Measurements from ENCODE around the gene SLC28A3. TPM values are rescaled to one million over a fixed set of nuclear protein-coding genes. Genes with fewer than 3 reads are reported as not detected.

The SLC28A3 gene
- total and polyA plus RNA-seq, 2 of the 8 experiments (the other 6 are each of a cell fraction or from before 2014, with no cell fraction given) = 0.02 TPM; not detected in 1

DNA sequence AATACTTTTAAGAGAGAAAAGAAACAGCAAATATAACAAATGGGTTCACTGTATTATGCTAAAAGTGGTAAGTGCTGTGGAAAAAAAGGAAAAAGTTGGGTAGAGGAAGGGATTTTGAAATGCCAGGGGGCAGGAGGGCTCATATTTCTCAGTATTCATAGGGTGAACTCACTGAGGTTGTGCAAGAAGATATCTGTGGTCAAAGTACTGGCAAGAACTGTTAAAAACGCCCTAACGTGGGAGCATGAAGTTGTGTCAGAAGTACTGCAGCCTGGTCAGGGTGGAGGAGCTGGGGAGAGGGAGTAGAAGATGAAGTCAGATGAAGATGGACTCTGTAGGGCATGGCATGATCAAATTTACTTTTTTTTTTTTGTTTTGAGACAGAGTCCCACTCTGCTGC, 31.2 kb upstream of the SLC28A3 start:
- no peak overlapping the region for H2BK120ac ChIP-seq (replicated peaks; ENCODE audit: low read depth, low read length)
- no peaks in the 10 kb centered on the region for H3K79me2 ChIP-seq (ENCODE audit: control insufficient read depth in 1 of 2, insufficient read depth in 2 of 2, low read length in 2 of 2)
- no peak overlapping the region for H2BK20ac ChIP-seq (ENCODE audit: low read length)
- H3K4me1 ChIP-seq (replicated peaks in 1 of 4; ENCODE audit: control insufficient read depth in 3 of 4, insufficient read depth in 4 of 4, low read length in 3 of 4) = no peaks in the 10 kb centered on the region
- 97% methylated on average over 2 of the region's 2 CpGs; no CpG with 5 or more reads in 1 of the 2 experiments for WGBS, 2 experiments (ENCODE audit: extremely low coverage in 1 of 2, insufficient coverage in 1 of 2, insufficient read length in 1 of 2, insufficient replicate concordance in 2 of 2, low coverage in 1 of 2, low lambda C conversion rate in 2 of 2, missing lambda C conversion rate in 1 of 2)
- no peak overlapping the region for H3K27ac ChIP-seq (ENCODE audit: low read depth, low read length)
- H3K56ac ChIP-seq (replicated peaks; ENCODE audit: insufficient read length, low read depth, low read length) = no peak overlapping the region
- H4K20me1 ChIP-seq (replicated peaks in 1 of 2; ENCODE audit: control insufficient read depth in 1 of 2, insufficient read depth in 2 of 2, low read length in 2 of 2) = no peaks in the 10 kb centered on the region
- ChIA-PET CTCF (ENCODE audit: partially characterized antibody) (interaction anchor here (1.0 kb wide), 1 partner anchor 47 kb away, joined by 3 read pairs; no protein-coding TSS in a partner anchor), POLR2A (ENCODE audit: partially characterized antibody) (no interaction called here)
- H2AK5ac ChIP-seq (ENCODE audit: low read depth, low read length) = no peak overlapping the region
- H3K9ac ChIP-seq (replicated peaks in 1 of 4; ENCODE audit: extremely low read depth in 1 of 4, low read depth in 3 of 4, low read length in 3 of 4) = no peak overlapping the region
- no peak overlapping the region for H3K23ac ChIP-seq (ENCODE audit: insufficient read length)
- no peak overlapping the region for H2BK5ac ChIP-seq (ENCODE audit: low read depth, low read length)
- FAIRE-seq = no peak
- DNase-seq (ENCODE audit: low read depth in 1 of 2, low spot score in 2 of 2) = no peak
- no peak overlapping the region for H4K91ac ChIP-seq (replicated peaks; ENCODE audit: insufficient read length, low read length)
- H3K36me3 ChIP-seq (ENCODE audit: control insufficient read depth in 2 of 4, insufficient read depth in 4 of 4, low read length in 3 of 4) = no peaks in the 10 kb centered on the region
- peak overlapping the region; percentile 72; the same call in 1 of the 2 replicates for H2AFZ ChIP-seq (ENCODE audit: low read length)
- no peaks in the 10 kb centered on the region for H3K27me3 ChIP-seq (replicated peaks in 1 of 4; ENCODE audit: control insufficient read depth in 3 of 4, extremely low read depth in 1 of 4, insufficient read depth in 3 of 4, low read length in 3 of 4)
- H3K14ac ChIP-seq (ENCODE audit: insufficient read length) = no peak overlapping the region
- H3K23me2 ChIP-seq (ENCODE audit: low read depth, low read length) = no peaks in the 10 kb centered on the region
- no peak overlapping the region for H3K4me3 ChIP-seq (ENCODE audit: extremely low read depth in 1 of 4, insufficient read depth in 2 of 4, low read depth in 3 of 4, low read length in 4 of 4)
- H4K5ac ChIP-seq (ENCODE audit: insufficient read length, low read depth, low read length) = no peak overlapping the region
- H2BK15ac ChIP-seq (ENCODE audit: low read length) = no peak overlapping the region
- H3K4me2 ChIP-seq (ENCODE audit: insufficient read depth in 1 of 2, low read depth in 2 of 2, low read length in 2 of 2) = no peak overlapping the region
- H3K4ac ChIP-seq (replicated peaks; ENCODE audit: insufficient read length, low read depth, low read length) = no peak overlapping the region
- H2BK12ac ChIP-seq (ENCODE audit: low read depth, low read length) = no peak overlapping the region
- H3K79me1 ChIP-seq (ENCODE audit: low read depth, low read length) = no peaks in the 10 kb centered on the region
- H4K8ac ChIP-seq (ENCODE audit: extremely low read depth, insufficient read depth, low read length) = no peak overlapping the region
- no peak overlapping the region for H3K18ac ChIP-seq (ENCODE audit: extremely low read depth, low read length)
- H3K9me3 ChIP-seq (ENCODE audit: insufficient read depth in 2 of 2, low read depth in 1 of 2, low read length in 1 of 2) = no peaks in the 10 kb centered on the region
- TF ChIP-seq POLR2AphosphoS5 (IDR thresholded peaks at IDR 0.05; ENCODE audit: low read depth, low read length) = no peak
- no peak for TF ChIP-seq RAD21 (IDR thresholded peaks at IDR 0.05 in 1 of 2, conservative IDR thresholded peaks at IDR 0.05 in 1 of 2; ENCODE audit: low read depth in 2 of 2, low read length in 2 of 2)
- TF ChIP-seq, protein P1, sequence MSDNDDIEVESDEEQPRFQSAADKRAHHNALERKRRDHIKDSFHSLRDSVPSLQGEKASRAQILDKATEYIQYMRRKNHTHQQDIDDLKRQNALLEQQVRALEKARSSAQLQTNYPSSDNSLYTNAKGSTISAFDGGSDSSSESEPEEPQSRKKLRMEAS (IDR thresholded peaks at IDR 0.05) = no peak
- TF ChIP-seq JUND (IDR thresholded peaks at IDR 0.05; ENCODE audit: low read length) = no peak
- no peak for TF ChIP-seq ZNF274 (IDR thresholded peaks at IDR 0.05; ENCODE audit: borderline replicate concordance, extremely low read depth, low read length)
- TF ChIP-seq CBX5 (IDR thresholded peaks at IDR 0.05; ENCODE audit: low read depth, low read length) = no peak
- no peak for TF ChIP-seq TBP (IDR thresholded peaks at IDR 0.05; ENCODE audit: low read depth, low read length)
- no peak for TF ChIP-seq SAP30 (IDR thresholded peaks at IDR 0.05; ENCODE audit: insufficient read depth, insufficient replicate concordance, low read length)
- TF ChIP-seq ATF2 (IDR thresholded peaks at IDR 0.05; ENCODE audit: low read length) = no peak
- no peak for TF ChIP-seq POLR2A (IDR thresholded peaks at IDR 0.05; ENCODE audit: control extremely low read depth in 1 of 2, low read depth in 2 of 2, low read length in 2 of 2)
- no peak for TF ChIP-seq RBBP5 (IDR thresholded peaks at IDR 0.05; ENCODE audit: borderline replicate concordance, low read depth, low read length)
- TF ChIP-seq CHD1 (IDR thresholded peaks at IDR 0.05; ENCODE audit: low read depth, low read length) = no peak
- no peak for TF ChIP-seq NANOG (IDR thresholded peaks at IDR 0.05; ENCODE audit: insufficient read depth, low read depth, low read length, poor library complexity, severe bottlenecking)
